Keratinocyte (primary cell): Measurements from ENCODE around the gene BLOC1S2. TPM values are rescaled to one million over a fixed set of nuclear protein-coding genes. Genes with fewer than 3 reads are reported as not detected.

Source experiments
- DNase-seq: peaks from one replicate; pipeline ENCODE4 v3.0.0-alpha.2; 2011; ENCODE audit warnings: low read depth, missing footprints, low spot score
- FAIRE-seq: peaks from 2 replicates; lab custom pipeline; 2011; peaks lifted over from hg19 to GRCh38; lab: Jason Lieb, UNC
- H2AFZ ChIP-seq: 2 replicates; pipeline ENCODE4 v1.6.0; 2012; ENCODE audit warnings: low read length, control low read depth, inconsistent platforms; ENCODE audit not compliant: control insufficient read depth
- H3K27ac ChIP-seq: 2 replicates; pipeline ENCODE4 v1.5.1; 2011; ENCODE audit warnings: low read length; ENCODE audit not compliant: control insufficient read depth, insufficient read depth
- H3K27me3 ChIP-seq: 3 replicates; pipeline ENCODE4 v1.6.0; 2011; ENCODE audit warnings: low read length; ENCODE audit not compliant: control insufficient read depth, insufficient read depth; ENCODE audit errors: extremely low read depth
- H3K36me3 ChIP-seq, 2 experiments: 2 replicates in 1 of 2; 3 replicates in 1 of 2; pipeline ENCODE4 v1.5.1; 2011; ENCODE audit warnings: low read length in 2 of 2, mild to moderate bottlenecking in 1 of 2; ENCODE audit not compliant: control insufficient read depth in 2 of 2, insufficient read depth in 2 of 2; ENCODE audit errors: extremely low read depth in 1 of 2
- H3K4me1 ChIP-seq: 3 replicates; pipeline ENCODE4 v1.5.1; 2011; ENCODE audit warnings: low read length; ENCODE audit not compliant: control insufficient read depth, insufficient read depth; ENCODE audit errors: extremely low read depth
- H3K4me2 ChIP-seq: 3 replicates; pipeline ENCODE4 v1.6.0; 2011; ENCODE audit warnings: low read depth, low read length; ENCODE audit not compliant: control insufficient read depth, insufficient read depth; ENCODE audit errors: extremely low read depth
- H3K4me3 ChIP-seq, 3 experiments: fragments of 200-600 bp in 1 of 3; sonication (generic) in 1 of 3; 2 replicates in 2 of 3; 3 replicates in 1 of 3; pipeline ENCODE4 v1.5.1; 2011 to 2016; ENCODE audit warnings: low read length in 3 of 3, mild to moderate bottlenecking in 3 of 3, control low read depth in 2 of 3, inconsistent platforms in 1 of 3, low read depth in 1 of 3, mixed read lengths in 1 of 3, mixed run types in 1 of 3, moderate library complexity in 1 of 3; ENCODE audit not compliant: control insufficient read depth in 2 of 3, insufficient read depth in 2 of 3; ENCODE audit errors: extremely low read depth in 1 of 3
- H3K79me2 ChIP-seq: 2 replicates; pipeline ENCODE4 v1.6.0; 2012; ENCODE audit warnings: low read length; ENCODE audit not compliant: control insufficient read depth, insufficient read depth
- H3K9ac ChIP-seq: 3 replicates; pipeline ENCODE4 v1.6.0; 2011; ENCODE audit warnings: low read length; ENCODE audit not compliant: control insufficient read depth, insufficient read depth; ENCODE audit errors: extremely low read depth
- H3K9me1 ChIP-seq: 3 replicates; pipeline ENCODE4 v1.6.0; 2011; ENCODE audit warnings: low read length; ENCODE audit not compliant: control insufficient read depth, insufficient read depth; ENCODE audit errors: extremely low read depth
- H3K9me3 ChIP-seq: 2 replicates; pipeline ENCODE4 v1.5.1; 2012; ENCODE audit warnings: low read depth, low read length; ENCODE audit not compliant: control insufficient read depth
- H4K20me1 ChIP-seq: 3 replicates; pipeline ENCODE4 v1.6.0; 2011; ENCODE audit warnings: low read length; ENCODE audit not compliant: control insufficient read depth, insufficient read depth; ENCODE audit errors: extremely low read depth
- CTCF ChIP-seq, 3 experiments: IDR thresholded peaks in 1 of 3; conservative IDR thresholded peaks in 1 of 3; optimal IDR thresholded peaks in 1 of 3; 2 replicates in 2 of 3; 3 replicates in 1 of 3; pipeline versions ENCODE3 to v1.5.1; 2011; ENCODE audit warnings: low read length in 3 of 3, mild to moderate bottlenecking in 3 of 3, moderate library complexity in 2 of 3, control low read depth in 1 of 3, inconsistent platforms in 1 of 3; ENCODE audit not compliant: insufficient read depth in 2 of 3; ENCODE audit errors: extremely low read depth in 1 of 3
- EZH2 ChIP-seq: IDR thresholded peaks from one replicate; pipeline ENCODE4 v1.6.1; 2012; ENCODE audit warnings: inconsistent platforms, mild to moderate bottlenecking, low read length, moderate library complexity
- dilution Hi-C: fragments of 300-500 bp; cut with MboI; formaldehyde crosslinking; loops from one replicate; pipeline ENCODE4 v1.7.0; 2020; ENCODE audit warnings: low sequenced_read_pairs; ENCODE audit not compliant: extremely low pct_ligation_motif_present
- polyA plus RNA-seq, 5 experiments: library from polyadenylated mRNA; depleted of rRNA in 3 of 5; stranded (reverse) in 3 of 5; stranded (forward) in 1 of 5; unstranded in 1 of 5; fragments of >200 nt; gene quantifications; 1 replicate in 1 of 5; 2 replicates in 3 of 5; 3 replicates in 1 of 5; pipeline versions ENCODE4 v1.2.1 to v1.2.3, GENCODE V29; 2011 to 2012; ENCODE audit warnings: missing spikeins in 2 of 5, low read depth in 1 of 5, low replicate concordance in 1 of 5

Gene BLOC1S2
- polyA plus RNA-seq, 1 donor (not counting 4 experiments of a cell fraction or from before 2014, with no cell fraction given) = 74.1 TPM

- peaks cover 19% of the 10 kb centered on the region for H3K27me3 ChIP-seq
- dilution Hi-C loops = loop anchor here (25.0 kb wide), 1 partner anchor 103 kb away; no protein-coding TSS in a partner anchor
Measured at GRCh38 chr10:100333661-100334440, 47.4 kb upstream of the BLOC1S2 start.

GRCh38 chr10:100333106-100333505 lies 46.6 kb upstream of the BLOC1S2 start:
- H3K27ac ChIP-seq = no peak overlapping the region
- H3K9me1 ChIP-seq = no peaks in the 10 kb centered on the region
- H3K9ac ChIP-seq = no peak overlapping the region
- FAIRE-seq (no peak), DNase-seq (no peak)
- H4K20me1 ChIP-seq = no peaks in the 10 kb centered on the region
- TF ChIP-seq EZH2 = no peak
- no peak for TF ChIP-seq CTCF (optimal IDR thresholded peaks at IDR 0.05 in 1 of 3, IDR thresholded peaks at IDR 0.05 in 1 of 3, conservative IDR thresholded peaks at IDR 0.05 in 1 of 3; ENCODE audit: extremely low read depth in 1 of 3, insufficient read depth in 2 of 3, low read length in 3 of 3)
- no peaks in the 10 kb centered on the region for H3K9me3 ChIP-seq
- H3K27me3 ChIP-seq = peaks cover 19% of the 10 kb centered on the region
- no peaks in the 10 kb centered on the region for H3K79me2 ChIP-seq
- dilution Hi-C loops = loop anchor here (25.0 kb wide), 1 partner anchor 104 kb away; no protein-coding TSS in a partner anchor
- no peak overlapping the region for H2AFZ ChIP-seq
- H3K4me2 ChIP-seq = no peak overlapping the region
- H3K36me3 ChIP-seq = no peaks in the 10 kb centered on the region
- H3K4me3 ChIP-seq = no peak overlapping the region
- H3K4me1 ChIP-seq = no peaks in the 10 kb centered on the region

More at GRCh38 chr10:100333661-100334440, 47.4 kb upstream of the BLOC1S2 start:
- H3K79me2 ChIP-seq = no peaks in the 10 kb centered on the region
- no peak overlapping the region for H2AFZ ChIP-seq
- H3K27ac ChIP-seq = no peak overlapping the region
- no peak overlapping the region for H3K4me2 ChIP-seq
- TF ChIP-seq CTCF (optimal IDR thresholded peaks at IDR 0.05 in 1 of 3, IDR thresholded peaks at IDR 0.05 in 1 of 3, conservative IDR thresholded peaks at IDR 0.05 in 1 of 3; ENCODE audit: extremely low read depth in 1 of 3, insufficient read depth in 2 of 3, low read length in 3 of 3) (no peak), EZH2 (no peak)
- no peaks in the 10 kb centered on the region for H3K36me3 ChIP-seq
- no peak overlapping the region for H3K4me3 ChIP-seq
- H3K9me3 ChIP-seq = no peaks in the 10 kb centered on the region
- no peaks in the 10 kb centered on the region for H3K4me1 ChIP-seq
- FAIRE-seq (no peak), DNase-seq (no peak)
- no peaks in the 10 kb centered on the region for H4K20me1 ChIP-seq
- no peak overlapping the region for H3K9ac ChIP-seq
- no peaks in the 10 kb centered on the region for H3K9me1 ChIP-seq
